ES-I3 (cell line): ENCODE data around the gene IER5.

ENCODE experiments used
- H3K36me3 ChIP-seq: 2 replicates; pipeline ENCODE4 v1.6.1; 2013; ENCODE audit warnings: mild to moderate bottlenecking, low read length, control low read depth, moderate library complexity; ENCODE audit not compliant: insufficient read depth
- H3K4me1 ChIP-seq: 2 replicates; pipeline ENCODE4 v1.6.1; 2013; ENCODE audit warnings: mild to moderate bottlenecking, control low read depth, low read length; ENCODE audit not compliant: insufficient read depth
- H3K9ac ChIP-seq: 2 replicates; pipeline ENCODE4 v1.6.1; 2013; ENCODE audit warnings: low read depth, mild to moderate bottlenecking, low read length, moderate library complexity
- H3K9me3 ChIP-seq: 2 replicates; pipeline ENCODE4 v1.6.1; 2013; ENCODE audit warnings: mild to moderate bottlenecking, low read length, moderate library complexity; ENCODE audit not compliant: control insufficient read depth, insufficient read depth

IER5 gene

GRCh38 chr1:181135437-181135731 is 46.9 kb downstream of the IER5 start:
- Histone ChIP-seq H3K9me3 (no peaks in the 10 kb centered on the region; the same call in 1 of the 2 replicates), H3K36me3 (no peaks in the 10 kb centered on the region), H3K4me1 (peaks cover 36% of the 10 kb centered on the region), H3K9ac (no peak overlapping the region)

GRCh38 chr1:181135815-181136737 is 47.6 kb downstream of the IER5 start:
- Histone ChIP-seq H3K4me1 (peaks cover 34% of the 10 kb centered on the region), H3K9ac (no peak overlapping the region), H3K36me3 (no peaks in the 10 kb centered on the region), H3K9me3 (no peaks in the 10 kb centered on the region; the same call in 1 of the 2 replicates)

GRCh38 chr1:181136738-181137122 is 48.2 kb downstream of the IER5 start:
- no peak overlapping the region for H3K9ac ChIP-seq

GRCh38 chr1:181137217-181137743 is 48.8 kb downstream of the IER5 start:
- peaks cover 43% of the 10 kb centered on the region for H3K4me1 ChIP-seq

More at GRCh38 chr1:181136738-181137122, 48.2 kb downstream of the IER5 start:
- no peaks in the 10 kb centered on the region; the same call in 1 of the 2 replicates for H3K9me3 ChIP-seq
- peaks cover 38% of the 10 kb centered on the region for H3K4me1 ChIP-seq
- no peaks in the 10 kb centered on the region for H3K36me3 ChIP-seq

GRCh38 chr1:181139631-181140061 is 51.1 kb downstream of the IER5 start:
- H3K36me3 ChIP-seq, result no peaks in the 10 kb centered on the region
- H3K9ac ChIP-seq, result no peak overlapping the region
- no peaks in the 10 kb centered on the region; the same call in 1 of the 2 replicates for H3K9me3 ChIP-seq
- peaks cover 27% of the 10 kb centered on the region for H3K4me1 ChIP-seq

More at GRCh38 chr1:181137217-181137743, 48.8 kb downstream of the IER5 start:
- Histone ChIP-seq H3K36me3 (no peaks in the 10 kb centered on the region), H3K9me3 (no peaks in the 10 kb centered on the region; the same call in 1 of the 2 replicates), H3K9ac (no peak overlapping the region)

GRCh38 chr1:181140398-181140797 is 51.9 kb downstream of the IER5 start:
- Histone ChIP-seq H3K4me1 (peaks cover 19% of the 10 kb centered on the region), H3K36me3 (no peaks in the 10 kb centered on the region), H3K9ac (no peak overlapping the region), H3K9me3 (no peaks in the 10 kb centered on the region; the same call in 1 of the 2 replicates)

- H3K4me1 ChIP-seq, result peaks cover 14% of the 10 kb centered on the region
Observed at GRCh38 chr1:181140891-181141290, 52.4 kb downstream of the IER5 start.

GRCh38 chr1:181141431-181141910 is 53.0 kb downstream of the IER5 start:
- Histone ChIP-seq H3K9me3 (no peaks in the 10 kb centered on the region; the same call in none of the 2 replicates), H3K4me1 (peaks cover 9% of the 10 kb centered on the region), H3K36me3 (no peaks in the 10 kb centered on the region), H3K9ac (no peak overlapping the region)

More at GRCh38 chr1:181140891-181141290, 52.4 kb downstream of the IER5 start:
- Histone ChIP-seq H3K36me3 (no peaks in the 10 kb centered on the region), H3K9ac (no peak overlapping the region), H3K9me3 (no peaks in the 10 kb centered on the region; the same call in none of the 2 replicates)
